HS-27A (cell line): Measurements from ENCODE around the gene NSL1.

Source experiments
- DNase-seq: peaks from one replicate; pipeline ENCODE4 v3.0.0-alpha.2; 2012; ENCODE audit warnings: low read depth, missing footprints

NSL1 gene

GRCh38 chr1:212685429-212685828 is 106.1 kb downstream of the NSL1 start:
- DNase-seq, result no peak

GRCh38 chr1:212684521-212685090 is 107.0 kb downstream of the NSL1 start:
- no peak for DNase-seq

GRCh38 chr1:212684076-212684475 is 107.5 kb downstream of the NSL1 start:
- no peak for DNase-seq

- no peak for DNase-seq
Measured at GRCh38 chr1:212683357-212683722, 108.2 kb downstream of the NSL1 start.

GRCh38 chr1:212680680-212681389 is 110.7 kb downstream of the NSL1 start:
- DNase-seq, result no peak

GRCh38 chr1:212678456-212679410 is 112.8 kb downstream of the NSL1 start:
- DNase-seq, result no peak

GRCh38 chr1:212677573-212677972 is 114.0 kb downstream of the NSL1 start:
- no peak for DNase-seq

- no peak for DNase-seq
Measured at GRCh38 chr1:212677136-212677535, 114.4 kb downstream of the NSL1 start.
